Stomach (tissue), 4 donors: ENCODE results near the gene AMIGO3.

ENCODE experiments used
- CTCF ChIP-seq, 7 experiments: fragments of 450-650 bp in 4 of 7; fragments of 200-600 bp in 3 of 7; sonication (generic) in 3 of 7; IDR thresholded peaks; one replicate each; pipeline ENCODE4 v1.5.1; 2016 to 2019; ENCODE audit warnings: antibody characterized with exemption in 7 of 7, control low read depth in 2 of 7, mild to moderate bottlenecking in 1 of 7
- EP300 ChIP-seq: sonication (generic); formaldehyde crosslinking; IDR thresholded peaks from one replicate; pipeline ENCODE4 v1.6.1; 2017; ENCODE audit warnings: antibody characterized with exemption
- POLR2A ChIP-seq, 4 donors: fragments of 450-650 bp; IDR thresholded peaks; one replicate each; pipeline ENCODE4 v1.6.1; 2016; ENCODE audit warnings: antibody characterized with exemption in 4 of 4, control low read depth in 2 of 4, mild to moderate bottlenecking in 1 of 4, moderate library complexity in 1 of 4
- POLR2AphosphoS5 ChIP-seq, 3 donors: sonication (generic); formaldehyde crosslinking; IDR thresholded peaks; one replicate each; pipeline ENCODE4 v1.6.1; 2016; ENCODE audit warnings: antibody characterized with exemption in 3 of 3

GRCh38 chr3:49734752-49735151 is 15.3 kb upstream of the AMIGO3 start:
- no peak for TF ChIP-seq CTCF (IDR thresholded peaks at IDR 0.05)
- TF ChIP-seq POLR2A (IDR thresholded peaks at IDR 0.05), result no peak
- no peak for TF ChIP-seq EP300
- TF ChIP-seq POLR2AphosphoS5 (IDR thresholded peaks at IDR 0.05), result no peak
